ENCODE results near the gene SIGLEC10.

DNA sequence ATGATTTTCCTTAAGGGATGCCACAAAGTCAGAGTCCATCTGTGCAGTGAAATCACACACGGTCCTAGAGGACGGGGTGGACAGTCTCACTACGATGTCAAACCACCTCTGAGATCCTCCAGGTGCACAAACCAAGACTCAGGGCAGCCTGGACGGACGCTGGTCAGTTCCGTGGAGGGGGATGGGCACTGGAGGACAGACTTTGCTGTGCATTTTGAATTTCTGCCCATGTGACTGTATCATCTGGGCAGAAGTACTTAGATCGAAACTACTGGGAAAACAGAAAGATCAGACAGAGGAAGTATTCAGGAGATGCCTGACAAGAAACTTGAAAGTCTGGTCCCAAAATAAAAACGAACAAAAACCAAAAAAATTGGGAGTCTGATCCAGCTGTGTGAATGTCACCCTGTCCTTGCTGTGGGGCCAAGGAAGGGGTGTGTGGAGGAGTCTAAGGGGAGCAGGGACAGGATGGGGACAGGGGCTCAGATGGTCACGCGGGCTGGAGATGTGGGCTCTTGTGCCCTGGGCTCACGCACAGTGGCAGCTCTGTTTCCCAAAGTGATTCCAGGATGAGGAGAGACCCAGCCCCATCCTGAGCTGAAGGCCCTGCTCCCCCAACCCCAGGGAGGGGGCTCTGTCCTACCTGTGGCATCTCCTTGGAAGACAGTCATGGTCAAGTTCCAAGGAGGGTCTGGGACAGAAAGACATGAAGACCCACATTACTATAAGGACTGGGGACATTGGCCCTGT lies 39.3 kb upstream of the SIGLEC10 start:
- no peak for TF ChIP-seq CTCF (IDR thresholded peaks at IDR 0.05)
- TF ChIP-seq EP300 (IDR thresholded peaks at IDR 0.05) = no peak
- no peak for TF ChIP-seq POLR2A (IDR thresholded peaks at IDR 0.05)

Measured in sigmoid colon (tissue), 4 donors.